ENCODE measurements around the gene GRAMD1B.

DNA sequence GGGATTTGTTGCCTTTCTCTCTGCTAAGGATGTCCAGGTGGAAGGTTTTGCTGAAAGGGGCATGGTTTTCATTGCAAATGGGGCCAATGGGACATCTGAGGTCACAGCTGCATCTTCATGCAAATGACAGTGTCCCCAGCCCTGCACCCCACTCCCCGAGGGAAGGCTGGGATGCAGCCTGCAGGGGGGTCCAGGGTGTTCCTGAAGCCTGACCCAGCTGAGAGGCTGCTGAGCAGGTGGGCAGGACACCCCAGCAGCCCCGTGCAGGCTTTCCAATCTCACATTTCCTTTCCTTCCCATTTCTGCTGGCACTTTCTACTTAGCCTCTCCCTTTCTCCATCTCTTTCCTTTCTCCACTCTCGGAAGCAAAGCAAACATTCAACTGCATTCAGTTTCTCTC, 146.0 kb downstream of the GRAMD1B start:
- TF ChIP-seq POLR2AphosphoS5 (IDR thresholded peaks at IDR 0.05), result no peak
- TF ChIP-seq, protein P1, sequence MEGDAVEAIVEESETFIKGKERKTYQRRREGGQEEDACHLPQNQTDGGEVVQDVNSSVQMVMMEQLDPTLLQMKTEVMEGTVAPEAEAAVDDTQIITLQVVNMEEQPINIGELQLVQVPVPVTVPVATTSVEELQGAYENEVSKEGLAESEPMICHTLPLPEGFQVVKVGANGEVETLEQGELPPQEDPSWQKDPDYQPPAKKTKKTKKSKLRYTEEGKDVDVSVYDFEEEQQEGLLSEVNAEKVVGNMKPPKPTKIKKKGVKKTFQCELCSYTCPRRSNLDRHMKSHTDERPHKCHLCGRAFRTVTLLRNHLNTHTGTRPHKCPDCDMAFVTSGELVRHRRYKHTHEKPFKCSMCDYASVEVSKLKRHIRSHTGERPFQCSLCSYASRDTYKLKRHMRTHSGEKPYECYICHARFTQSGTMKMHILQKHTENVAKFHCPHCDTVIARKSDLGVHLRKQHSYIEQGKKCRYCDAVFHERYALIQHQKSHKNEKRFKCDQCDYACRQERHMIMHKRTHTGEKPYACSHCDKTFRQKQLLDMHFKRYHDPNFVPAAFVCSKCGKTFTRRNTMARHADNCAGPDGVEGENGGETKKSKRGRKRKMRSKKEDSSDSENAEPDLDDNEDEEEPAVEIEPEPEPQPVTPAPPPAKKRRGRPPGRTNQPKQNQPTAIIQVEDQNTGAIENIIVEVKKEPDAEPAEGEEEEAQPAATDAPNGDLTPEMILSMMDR (IDR thresholded peaks at IDR 0.05), result no peak
- no peak for TF ChIP-seq POLR2A (IDR thresholded peaks at IDR 0.05)
